Liver (tissue), 3 donors: ENCODE measurements around the gene FGR.

Experiments
- FOXA1 ChIP-seq: IDR thresholded peaks from 2 replicates; pipeline ENCODE4 v1.6.1; 2016; ENCODE audit warnings: antibody characterized with exemption
- GABPA ChIP-seq, 2 donors: IDR thresholded peaks in 1 of 2; conservative IDR thresholded peaks in 1 of 2; 2 replicates each; pipeline ENCODE4 v1.6.1; 2016; ENCODE audit warnings: antibody characterized with exemption in 2 of 2, mild to moderate bottlenecking in 1 of 2, moderate library complexity in 1 of 2
- HNF4G ChIP-seq: IDR thresholded peaks from 2 replicates; pipeline ENCODE4 v1.6.1; 2016; ENCODE audit warnings: antibody characterized with exemption
- MAX ChIP-seq: IDR thresholded peaks from 2 replicates; pipeline ENCODE4 v1.6.1; 2016; ENCODE audit warnings: antibody characterized with exemption
- NR2F2 ChIP-seq: IDR thresholded peaks from 2 replicates; pipeline ENCODE4 v1.6.1; 2016; ENCODE audit warnings: antibody characterized with exemption
- RAD21 ChIP-seq, 2 donors: IDR thresholded peaks; 2 replicates each; pipeline ENCODE4 v1.6.1; 2016; ENCODE audit warnings: antibody characterized with exemption in 2 of 2, mild to moderate bottlenecking in 2 of 2
- REST ChIP-seq: IDR thresholded peaks from 2 replicates; pipeline ENCODE4 v1.6.1; 2016; ENCODE audit warnings: antibody characterized with exemption, mild to moderate bottlenecking
- SP1 ChIP-seq: IDR thresholded peaks from 2 replicates; pipeline ENCODE4 v1.6.1; 2018; ENCODE audit warnings: antibody characterized with exemption, mild to moderate bottlenecking
- TAF1 ChIP-seq: conservative IDR thresholded peaks from 2 replicates; pipeline ENCODE4 v1.6.1; 2016; ENCODE audit warnings: antibody characterized with exemption, mild to moderate bottlenecking
- YY1 ChIP-seq: IDR thresholded peaks from 2 replicates; pipeline ENCODE4 v1.6.1; 2016; ENCODE audit warnings: antibody characterized with exemption, mild to moderate bottlenecking
- ZBTB33 ChIP-seq: IDR thresholded peaks from 2 replicates; pipeline ENCODE4 v1.6.1; 2016; ENCODE audit warnings: antibody characterized with exemption
- TF ChIP-seq, protein P1 (sequence below): fragments of 150-350 bp; IDR thresholded peaks from 2 replicates; pipeline ENCODE4 v1.5.1; 2017; ENCODE audit warnings: improper control_type of control experiment, low read depth, low read length; ENCODE audit not compliant: missing input control
- TF ChIP-seq, protein P2 (sequence below): IDR thresholded peaks from 2 replicates; pipeline ENCODE4 v1.6.1; 2016; ENCODE audit warnings: antibody characterized with exemption
- donor health status: healthy.
- donor health status: healthy.

GRCh38 chr1:27596986-27597385, 38.0 kb downstream of the FGR start:
- TF ChIP-seq, protein P1, sequence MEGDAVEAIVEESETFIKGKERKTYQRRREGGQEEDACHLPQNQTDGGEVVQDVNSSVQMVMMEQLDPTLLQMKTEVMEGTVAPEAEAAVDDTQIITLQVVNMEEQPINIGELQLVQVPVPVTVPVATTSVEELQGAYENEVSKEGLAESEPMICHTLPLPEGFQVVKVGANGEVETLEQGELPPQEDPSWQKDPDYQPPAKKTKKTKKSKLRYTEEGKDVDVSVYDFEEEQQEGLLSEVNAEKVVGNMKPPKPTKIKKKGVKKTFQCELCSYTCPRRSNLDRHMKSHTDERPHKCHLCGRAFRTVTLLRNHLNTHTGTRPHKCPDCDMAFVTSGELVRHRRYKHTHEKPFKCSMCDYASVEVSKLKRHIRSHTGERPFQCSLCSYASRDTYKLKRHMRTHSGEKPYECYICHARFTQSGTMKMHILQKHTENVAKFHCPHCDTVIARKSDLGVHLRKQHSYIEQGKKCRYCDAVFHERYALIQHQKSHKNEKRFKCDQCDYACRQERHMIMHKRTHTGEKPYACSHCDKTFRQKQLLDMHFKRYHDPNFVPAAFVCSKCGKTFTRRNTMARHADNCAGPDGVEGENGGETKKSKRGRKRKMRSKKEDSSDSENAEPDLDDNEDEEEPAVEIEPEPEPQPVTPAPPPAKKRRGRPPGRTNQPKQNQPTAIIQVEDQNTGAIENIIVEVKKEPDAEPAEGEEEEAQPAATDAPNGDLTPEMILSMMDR, result no peak
- TF ChIP-seq RAD21 (IDR thresholded peaks at IDR 0.05), result no peak
- TF ChIP-seq REST, result no peak
- no peak for TF ChIP-seq YY1
- TF ChIP-seq, protein P2, sequence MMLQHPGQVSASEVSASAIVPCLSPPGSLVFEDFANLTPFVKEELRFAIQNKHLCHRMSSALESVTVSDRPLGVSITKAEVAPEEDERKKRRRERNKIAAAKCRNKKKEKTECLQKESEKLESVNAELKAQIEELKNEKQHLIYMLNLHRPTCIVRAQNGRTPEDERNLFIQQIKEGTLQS, result no peak
- no peak for TF ChIP-seq SP1
- TF ChIP-seq FOXA1, result no peak
- no peak for TF ChIP-seq TAF1
- no peak for TF ChIP-seq MAX
- no peak for TF ChIP-seq NR2F2
- TF ChIP-seq ZBTB33, result no peak
- no peak for TF ChIP-seq HNF4G
- no peak for TF ChIP-seq GABPA (IDR thresholded peaks at IDR 0.05 in 1 of 2, conservative IDR thresholded peaks at IDR 0.05 in 1 of 2)
